H1 (cell line): Measurements from ENCODE around the gene AHI1. TPM values are rescaled to one million over a fixed set of nuclear protein-coding genes. Genes with fewer than 3 reads are reported as not detected.

Source experiments
- CTCF ChIA-PET: fragments of 300-600 bp; sonication (Branson Sonifier 250); formaldehyde crosslinking; loops from one replicate; lab custom pipeline; 2021; ENCODE audit not compliant: partially characterized antibody; lab: Charles Lee
- POLR2A ChIA-PET: fragments of 300-600 bp; sonication (Branson Sonifier 250); formaldehyde crosslinking; loops from one replicate; lab custom pipeline; 2021; ENCODE audit warnings: inconsistent platforms; ENCODE audit not compliant: partially characterized antibody; lab: Charles Lee
- DNase-seq, 2 experiments: peaks; one replicate each; pipeline versions ENCODE4 v3.0.0 to v3.0.0-alpha.2; 2010 to 2022; ENCODE audit warnings: low spot score in 2 of 2, low read depth in 1 of 2, mixed read lengths in 1 of 2
- FAIRE-seq: peaks from 2 replicates; lab custom pipeline; 2011; peaks lifted over from hg19 to GRCh38; lab: Jason Lieb, UNC
- H2AFZ ChIP-seq: 2 replicates; pipeline ENCODE4 v1.8.1; 2012; ENCODE audit warnings: low read length, inconsistent platforms
- H2AK5ac ChIP-seq: 2 replicates; pipeline ENCODE4 v1.6.1; 2013; ENCODE audit warnings: low read depth, low read length
- H2BK120ac ChIP-seq: replicated peaks from 2 replicates; pipeline ENCODE3; 2013; ENCODE audit warnings: low read depth, low read length, inconsistent platforms
- H2BK12ac ChIP-seq: 2 replicates; pipeline ENCODE4 v1.6.1; 2013; ENCODE audit warnings: low read depth, low read length
- H2BK15ac ChIP-seq: 2 replicates; pipeline ENCODE4 v1.6.1; 2013; ENCODE audit warnings: low read length
- H2BK20ac ChIP-seq: 2 replicates; pipeline ENCODE4 v1.6.1; 2013; ENCODE audit warnings: low read length
- H2BK5ac ChIP-seq: 2 replicates; pipeline ENCODE4 v1.6.1; 2013; ENCODE audit warnings: low read depth, low read length
- H3K14ac ChIP-seq: 2 replicates; pipeline ENCODE4 v1.6.1; 2013; ENCODE audit warnings: inconsistent platforms; ENCODE audit not compliant: insufficient read length
- H3K18ac ChIP-seq: 2 replicates; pipeline ENCODE4 v1.6.1; 2013; ENCODE audit warnings: low read length; ENCODE audit errors: extremely low read depth
- H3K23ac ChIP-seq: 2 replicates; pipeline ENCODE4 v1.6.1; 2013; ENCODE audit warnings: inconsistent platforms; ENCODE audit not compliant: insufficient read length
- H3K23me2 ChIP-seq: 2 replicates; pipeline ENCODE4 v1.6.1; 2013; ENCODE audit warnings: low read depth, low read length
- H3K27ac ChIP-seq: 2 replicates; pipeline ENCODE4 v1.6.1; 2011; ENCODE audit warnings: low read depth, low read length, inconsistent platforms
- H3K27me3 ChIP-seq, 4 experiments: replicated peaks in 1 of 4; 1 replicate in 1 of 4; 2 replicates in 3 of 4; pipeline versions ENCODE4 v1.6.1 to v1.8.1; 2011 to 2013; ENCODE audit warnings: low read length in 3 of 4, mild to moderate bottlenecking in 3 of 4, inconsistent platforms in 2 of 4, mixed read lengths in 2 of 4, moderate library complexity in 1 of 4; ENCODE audit not compliant: control insufficient read depth in 3 of 4, insufficient read depth in 3 of 4; ENCODE audit errors: extremely low read depth in 1 of 4
- H3K36me3 ChIP-seq, 4 experiments: 2 replicates each; pipeline versions ENCODE4 v1.6.1 to v1.8.1; 2011 to 2013; ENCODE audit warnings: mild to moderate bottlenecking in 4 of 4, low read length in 3 of 4, moderate library complexity in 2 of 4, control low read depth in 1 of 4, inconsistent platforms in 1 of 4; ENCODE audit not compliant: insufficient read depth in 4 of 4, control insufficient read depth in 2 of 4
- H3K4ac ChIP-seq: replicated peaks from 2 replicates; pipeline ENCODE3; 2013; ENCODE audit warnings: low read length, low read depth, mixed read lengths, inconsistent platforms; ENCODE audit not compliant: insufficient read length
- H3K4me1 ChIP-seq, 4 experiments: replicated peaks in 1 of 4; 1 replicate in 1 of 4; 2 replicates in 3 of 4; pipeline versions ENCODE4 v1.6.1 to v1.8.1; 2011 to 2013; ENCODE audit warnings: low read length in 3 of 4, inconsistent platforms in 2 of 4, mixed read lengths in 1 of 4; ENCODE audit not compliant: insufficient read depth in 4 of 4, control insufficient read depth in 3 of 4
- H3K4me2 ChIP-seq, 2 experiments: 2 replicates each; pipeline versions ENCODE4 v1.6.1 to v1.8.1; 2011 to 2013; ENCODE audit warnings: low read depth in 2 of 2, low read length in 2 of 2, control low read depth in 1 of 2, inconsistent platforms in 1 of 2, mild to moderate bottlenecking in 1 of 2; ENCODE audit not compliant: insufficient read depth in 1 of 2
- H3K4me3 ChIP-seq, 4 experiments: fragments of 200-600, 300-600 bp in 1 of 4; sonication (generic), shearing (Covaris generic), sonication (Bioruptor Twin) in 1 of 4; 2 replicates each; pipeline versions ENCODE4 v1.5.1 to v1.8.1; 2011 to 2016; ENCODE audit warnings: low read length in 4 of 4, low read depth in 3 of 4, control low read depth in 2 of 4, inconsistent platforms in 2 of 4, mild to moderate bottlenecking in 2 of 4, mixed read lengths in 1 of 4, moderate library complexity in 1 of 4; ENCODE audit not compliant: insufficient read depth in 2 of 4; ENCODE audit errors: extremely low read depth in 1 of 4
- H3K56ac ChIP-seq: replicated peaks from 2 replicates; pipeline ENCODE3; 2013; ENCODE audit warnings: low read depth, mild to moderate bottlenecking, mixed read lengths, low read length, inconsistent platforms; ENCODE audit not compliant: insufficient read length
- H3K79me1 ChIP-seq: 2 replicates; pipeline ENCODE4 v1.6.1; 2013; ENCODE audit warnings: low read depth, low read length, control low read depth
- H3K79me2 ChIP-seq, 2 experiments: 2 replicates each; pipeline versions ENCODE4 v1.6.1 to v1.8.1; 2012 to 2013; ENCODE audit warnings: low read length in 2 of 2, mild to moderate bottlenecking in 2 of 2, inconsistent platforms in 1 of 2; ENCODE audit not compliant: insufficient read depth in 2 of 2, control insufficient read depth in 1 of 2
- H3K9ac ChIP-seq, 4 experiments: replicated peaks in 1 of 4; 1 replicate in 1 of 4; 2 replicates in 3 of 4; pipeline versions ENCODE4 v1.6.1 to v1.8.1; 2011 to 2013; ENCODE audit warnings: low read depth in 3 of 4, low read length in 3 of 4, control low read depth in 2 of 4, mild to moderate bottlenecking in 2 of 4, moderate library complexity in 2 of 4, inconsistent platforms in 1 of 4; ENCODE audit errors: extremely low read depth in 1 of 4
- H3K9me3 ChIP-seq, 2 experiments: 2 replicates each; pipeline versions ENCODE4 v1.6.1 to v1.8.1; 2012 to 2013; ENCODE audit warnings: mild to moderate bottlenecking in 2 of 2, moderate library complexity in 2 of 2, control low read depth in 1 of 2, inconsistent platforms in 1 of 2, low read depth in 1 of 2, low read length in 1 of 2, mixed read lengths in 1 of 2; ENCODE audit not compliant: insufficient read depth in 2 of 2
- H4K20me1 ChIP-seq, 2 experiments: replicated peaks in 1 of 2; 2 replicates each; pipeline versions ENCODE3 to v1.8.1; 2011 to 2013; ENCODE audit warnings: inconsistent platforms in 2 of 2, low read length in 2 of 2, mild to moderate bottlenecking in 1 of 2; ENCODE audit not compliant: insufficient read depth in 2 of 2, control insufficient read depth in 1 of 2
- H4K5ac ChIP-seq: 2 replicates; pipeline ENCODE4 v1.6.1; 2013; ENCODE audit warnings: low read length, low read depth, mixed read lengths, inconsistent platforms; ENCODE audit not compliant: insufficient read length
- H4K8ac ChIP-seq: 2 replicates; pipeline ENCODE4 v1.8.0; 2013; ENCODE audit warnings: mild to moderate bottlenecking, moderate library complexity, low read length, inconsistent platforms; ENCODE audit not compliant: insufficient read depth; ENCODE audit errors: extremely low read depth
- H4K91ac ChIP-seq: replicated peaks from 2 replicates; pipeline ENCODE3; 2013; ENCODE audit warnings: low read length, mixed read lengths, inconsistent platforms; ENCODE audit not compliant: insufficient read length
- ASH2L ChIP-seq: fragments of 200-600, 300-600 bp; sonication (generic); IDR thresholded peaks from one replicate; pipeline ENCODE4 v1.7.1; 2017; ENCODE audit warnings: low read length
- CTBP2 ChIP-seq: IDR thresholded peaks from 2 replicates; pipeline ENCODE4 v1.7.0; 2011; ENCODE audit warnings: borderline replicate concordance, mild to moderate bottlenecking, moderate library complexity, mixed read lengths, low read length; ENCODE audit not compliant: insufficient read depth, insufficient read length
- FOSL1 ChIP-seq: IDR thresholded peaks from 2 replicates; pipeline ENCODE4 v1.6.1; 2011; ENCODE audit warnings: mild to moderate bottlenecking, low read depth, low read length, moderate library complexity; ENCODE audit not compliant: insufficient read depth
- GTF2F1 ChIP-seq: IDR thresholded peaks from 2 replicates; pipeline ENCODE4 v1.6.1; 2012; ENCODE audit warnings: low read depth, low read length, improper control_type of control experiment, borderline replicate concordance
- JUND ChIP-seq: IDR thresholded peaks from 2 replicates; pipeline ENCODE4 v1.6.1; 2011; ENCODE audit warnings: mild to moderate bottlenecking, improper control_type of control experiment, low read length
- NANOG ChIP-seq: IDR thresholded peaks from 2 replicates; pipeline ENCODE4 v1.6.1; 2011; ENCODE audit warnings: low read length, low read depth, mild to moderate bottlenecking, inconsistent platforms; ENCODE audit not compliant: insufficient read depth, poor library complexity, severe bottlenecking
- POLR2AphosphoS5 ChIP-seq: IDR thresholded peaks from 2 replicates; pipeline ENCODE4 v1.6.1; 2011; ENCODE audit warnings: low read depth, low read length
- POU5F1 ChIP-seq: IDR thresholded peaks from 2 replicates; pipeline ENCODE4 v1.6.1; 2011; ENCODE audit warnings: low read depth, mild to moderate bottlenecking, low read length, moderate library complexity
- RBBP5 ChIP-seq: IDR thresholded peaks from 2 replicates; pipeline ENCODE4 v1.7.1; 2012; ENCODE audit warnings: low read depth, mild to moderate bottlenecking, inconsistent platforms, low read length, moderate library complexity, borderline replicate concordance
- SIRT6 ChIP-seq: IDR thresholded peaks from one replicate; pipeline ENCODE4 v1.7.1; 2012; ENCODE audit warnings: low read length, inconsistent platforms
- SUZ12 ChIP-seq: fragments of 200-600 bp; sonication (generic); IDR thresholded peaks from 2 replicates; pipeline ENCODE4 v1.6.1; 2012; ENCODE audit warnings: mild to moderate bottlenecking, inconsistent platforms, low read length, moderate library complexity, mixed read lengths
- TCF12 ChIP-seq: IDR thresholded peaks from 2 replicates; pipeline ENCODE4 v1.6.1; 2011; ENCODE audit warnings: low read depth, mild to moderate bottlenecking, low read length
- WGBS, 2 experiments: shearing (Covaris generic) in 1 of 2; methylation state at CpG; one replicate each; pipeline versions ENCODE4 v1.1.6 to v1.1.7; 2013 to 2015; ENCODE audit warnings: low lambda C conversion rate in 2 of 2, mixed read lengths in 2 of 2, inconsistent platforms in 1 of 2, low coverage in 1 of 2, missing lambda C conversion rate in 1 of 2; ENCODE audit not compliant: insufficient replicate concordance in 2 of 2, insufficient coverage in 1 of 2, insufficient read length in 1 of 2; ENCODE audit errors: extremely low coverage in 1 of 2, missing lambda C conversion rate in 1 of 2; 5-methylcytosine and 5-hydroxymethylcytosine counted together
- polyA plus RNA-seq, 7 experiments: library from polyadenylated mRNA; depleted of rRNA in 3 of 7; stranded (reverse) in 5 of 7; unstranded in 2 of 7; fragments of >200 nt in 5 of 7; fragments of 200-250 nt in 2 of 7; gene quantifications; 1 replicate in 5 of 7; 2 replicates in 1 of 7; 4 replicates in 1 of 7; pipeline versions ENCODE4 v1.2.1 to v1.2.3, GENCODE V29; 2011 to 2013; ENCODE audit warnings: missing spikeins in 2 of 7, mixed read lengths in 2 of 7
- total RNA-seq: library from RNA; stranded (reverse); fragmentation: NEBNext Ultra II Directional; extraction: Animal tissue kit (Norgen Biotek cat#: 25700); gene quantifications from 2 replicates; pipeline ENCODE4 v1.2.1, GENCODE V29; 2021

The AHI1 gene
- total and polyA plus RNA-seq, 2 of the 8 experiments (the other 6 are each of a cell fraction or from before 2014, with no cell fraction given): 4.2 to 19.6 TPM

DNA sequence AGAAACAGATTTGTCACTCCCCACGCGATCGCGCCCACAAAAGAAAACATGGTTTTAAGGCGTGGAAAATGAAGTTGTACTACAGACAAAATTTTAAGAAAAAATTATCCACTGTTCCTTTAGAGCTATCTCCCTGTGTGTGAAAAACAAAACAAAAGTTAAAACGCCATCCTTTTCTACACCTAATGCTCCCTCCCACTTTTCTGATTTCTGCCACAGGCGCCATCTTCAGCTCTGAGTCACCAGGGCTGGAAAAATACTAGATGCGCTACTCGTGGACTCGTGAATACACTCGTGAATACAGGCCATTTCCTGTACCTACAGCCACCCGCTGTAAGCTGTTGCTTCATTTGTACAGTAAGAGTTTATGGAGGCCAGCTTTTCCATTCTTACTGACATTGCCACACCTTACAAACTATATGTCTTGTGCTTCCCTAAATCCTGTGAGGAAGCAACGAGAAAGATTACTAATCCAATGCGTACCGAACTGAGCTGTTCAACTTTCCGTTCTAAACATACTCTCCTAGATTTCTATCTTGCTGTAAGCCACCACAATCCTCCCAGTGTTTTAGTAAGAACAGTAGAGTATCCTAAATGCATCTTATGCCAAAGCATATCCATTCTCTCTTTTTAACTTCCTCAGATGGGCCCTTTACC is 773 bp upstream of the AHI1 start:
- H3K9ac ChIP-seq: peak overlapping the region in 3 of 4 experiments; percentile 77 to 85 (median 79); a peak in 6 of 7 replicates
- no peak for DNase-seq
- H3K14ac ChIP-seq: no peak overlapping the region
- no peak overlapping the region for H3K18ac ChIP-seq
- H4K91ac ChIP-seq: no peak overlapping the region
- H3K23ac ChIP-seq: no peak overlapping the region
- peaks cover 2% of the 10 kb centered on the region; the same call in 1 of the 2 replicates for H3K23me2 ChIP-seq
- CTCF ChIA-PET: interaction anchor here (0.6 to 1.4 kb wide), 7 partner anchors 14 to 979 kb away, joined by 3 to 6 read pairs (median 4); no protein-coding TSS in a partner anchor
- no peak overlapping the region for H3K4ac ChIP-seq
- H2BK5ac ChIP-seq: no peak overlapping the region; the same call in 1 of the 2 replicates
- H3K4me3 ChIP-seq: peak overlapping the region; percentile 83 to 88 (median 84)
- no peak overlapping the region for H2BK120ac ChIP-seq
- peak overlapping the region; percentile 98 for H2AFZ ChIP-seq
- no peak overlapping the region for H2BK12ac ChIP-seq
- H2BK15ac ChIP-seq: peak overlapping the region; percentile 2; the same call in 1 of the 2 replicates
- FAIRE-seq: no peak
- H3K27me3 ChIP-seq: no peaks in the 10 kb centered on the region
- H4K5ac ChIP-seq: peak overlapping the region; percentile 46
- H3K56ac ChIP-seq: no peak overlapping the region
- peaks cover 0 to 12% of the 10 kb centered on the region in 2 experiments; a peak in 2 of 4 replicates for H3K79me2 ChIP-seq
- 32% methylated on average over 16 of the region's 16 CpGs; no CpG with 5 or more reads in 1 of the 2 experiments for WGBS, 2 experiments
- H2AK5ac ChIP-seq: no peak overlapping the region
- H2BK20ac ChIP-seq: no peak overlapping the region
- peaks cover 3 to 8% (median 5%) of the 10 kb centered on the region in 4 experiments; a peak in 5 of 7 replicates for H3K4me1 ChIP-seq
- H4K8ac ChIP-seq: peak overlapping the region; percentile 68; the same call in 1 of the 2 replicates
- peak overlapping the region; percentile 78 for H3K27ac ChIP-seq
- no peaks in the 10 kb centered on the region for H4K20me1 ChIP-seq
- H3K9me3 ChIP-seq: no peaks in the 10 kb centered on the region
- POLR2A ChIA-PET: interaction anchor here (1.2 to 2.0 kb wide), 3 partner anchors 11 to 791 kb away, joined by 3 to 6 read pairs (median 3); partner anchors contain the start of gene BCLAF1
- no peaks in the 10 kb centered on the region for H3K79me1 ChIP-seq
- peak overlapping the region; percentile 80 to 84 for H3K4me2 ChIP-seq
- no peaks in the 10 kb centered on the region for H3K36me3 ChIP-seq
- TF ChIP-seq GTF2F1 (no peak), POLR2AphosphoS5 (no peak; the same call in 1 of the 2 replicates), CTBP2 (no peak), POU5F1 (no peak), RBBP5 (no peak), ASH2L (no peak), JUND (no peak), SIRT6 (no peak), TCF12 (no peak), SUZ12 (no peak), NANOG (no peak), FOSL1 (no peak)
